Endothelial cell of umbilical vein (primary cell): ENCODE data around the gene SYCE1. TPM values are rescaled to one million over a fixed set of nuclear protein-coding genes. Genes with fewer than 3 reads are reported as not detected.

Experiments used
- BruUV-seq: library from RNA; stranded (reverse); fragments of 400-500 nt; replicated peaks from 2 replicates; lab custom pipeline; 2021; lab: Mats Ljungman, UMichigan
- CTCF ChIA-PET: fragments of 300-600, 350-600 bp; sonication (Branson Sonifier 250); formaldehyde crosslinking; loops from one replicate; lab custom pipeline; 2021; ENCODE audit warnings: antibody characterized with exemption, inconsistent platforms; lab: Charles Lee
- POLR2A ChIA-PET: fragments of 300-600, 350-600 bp; sonication (Branson Sonifier 250); formaldehyde crosslinking; loops from one replicate; lab custom pipeline; 2021; ENCODE audit warnings: antibody characterized with exemption, inconsistent platforms; lab: Charles Lee
- DNase-seq: peaks from one replicate; pipeline ENCODE4 v3.0.0-alpha.2; 2011; ENCODE audit warnings: low read depth, low spot score
- FAIRE-seq: peaks from 2 replicates; lab custom pipeline; 2011; peaks lifted over from hg19 to GRCh38; lab: Jason Lieb, UNC
- H2AFZ ChIP-seq: 2 replicates; pipeline ENCODE4 v1.6.0; 2012; ENCODE audit warnings: low read depth, low read length, control low read depth, inconsistent platforms
- H3K27ac ChIP-seq: 2 replicates; pipeline ENCODE4 v1.5.1; 2011; ENCODE audit warnings: low read depth, mild to moderate bottlenecking, control low read depth, low read length, moderate library complexity; ENCODE audit not compliant: insufficient read depth
- H3K27me3 ChIP-seq, 2 experiments: 2 replicates each; pipeline versions ENCODE4 v1.6.0 to v1.6.1; 2011; ENCODE audit warnings: low read length in 2 of 2, mixed read lengths in 1 of 2; ENCODE audit not compliant: control insufficient read depth in 2 of 2, insufficient read depth in 2 of 2
- H3K36me3 ChIP-seq, 2 experiments: 2 replicates in 1 of 2; 3 replicates in 1 of 2; pipeline ENCODE4 v1.5.1; 2011; ENCODE audit warnings: low read length in 2 of 2, mild to moderate bottlenecking in 1 of 2, moderate library complexity in 1 of 2; ENCODE audit not compliant: control insufficient read depth in 2 of 2, insufficient read depth in 2 of 2; ENCODE audit errors: extremely low read depth in 1 of 2
- H3K4me1 ChIP-seq: 3 replicates; pipeline ENCODE4 v1.5.1; 2011; ENCODE audit warnings: mild to moderate bottlenecking, low read length; ENCODE audit not compliant: control insufficient read depth, insufficient read depth; ENCODE audit errors: extremely low read depth
- H3K4me2 ChIP-seq: 2 replicates; pipeline ENCODE4 v1.6.1; 2011; ENCODE audit warnings: low read length, control low read depth, mixed read lengths; ENCODE audit not compliant: insufficient read depth
- H3K4me3 ChIP-seq, 3 experiments: fragments of 200-600 bp in 1 of 3; sonication (generic), shearing (Covaris generic) in 1 of 3; replicated peaks in 1 of 3; 2 replicates each; pipeline ENCODE4 v1.5.1; 2011 to 2016; ENCODE audit warnings: control low read depth in 3 of 3, low read length in 3 of 3, mild to moderate bottlenecking in 2 of 3, inconsistent platforms in 1 of 3, low read depth in 1 of 3, moderate library complexity in 1 of 3; ENCODE audit not compliant: insufficient read depth in 1 of 3
- H3K79me2 ChIP-seq: 2 replicates; pipeline ENCODE4 v1.6.0; 2012; ENCODE audit warnings: low read length, inconsistent platforms; ENCODE audit not compliant: control insufficient read depth, insufficient read depth
- H3K9ac ChIP-seq: replicated peaks from 2 replicates; pipeline ENCODE3; 2011; ENCODE audit warnings: low read length, control low read depth; ENCODE audit not compliant: insufficient read depth; ENCODE audit errors: extremely low read depth
- H3K9me1 ChIP-seq: replicated peaks from 3 replicates; pipeline ENCODE4 v1.6.0; 2011; ENCODE audit warnings: mild to moderate bottlenecking, low read length; ENCODE audit not compliant: control insufficient read depth, insufficient read depth; ENCODE audit errors: extremely low read depth
- H3K9me3 ChIP-seq: replicated peaks from 2 replicates; pipeline ENCODE4 v1.5.1; 2012; ENCODE audit warnings: low read length, inconsistent platforms; ENCODE audit not compliant: control insufficient read depth, insufficient read depth
- H4K20me1 ChIP-seq: replicated peaks from 2 replicates; pipeline ENCODE3; 2011; ENCODE audit warnings: mild to moderate bottlenecking, low read length; ENCODE audit not compliant: control insufficient read depth, insufficient read depth; ENCODE audit errors: extremely low read depth
- CTCF ChIP-seq, 2 donors: IDR thresholded peaks; 1 replicate in 1 of 2; 2 replicates in 1 of 2; pipeline ENCODE4 v1.5.1; 2011; ENCODE audit warnings: low read length in 2 of 2, mild to moderate bottlenecking in 2 of 2, moderate library complexity in 2 of 2, control low read depth in 1 of 2, inconsistent platforms in 1 of 2, low read depth in 1 of 2; ENCODE audit not compliant: insufficient read depth in 1 of 2; ENCODE audit errors: extremely low read depth in 1 of 2
- EZH2 ChIP-seq: IDR thresholded peaks from 2 replicates; pipeline ENCODE4 v1.6.1; 2012; ENCODE audit warnings: borderline replicate concordance, low read depth, mild to moderate bottlenecking, moderate library complexity, low read length, inconsistent platforms; ENCODE audit not compliant: severe bottlenecking
- FOS ChIP-seq: IDR thresholded peaks from 2 replicates; pipeline ENCODE4 v1.6.1; 2011; ENCODE audit warnings: mild to moderate bottlenecking, low read length, moderate library complexity, borderline replicate concordance; ENCODE audit not compliant: insufficient read depth
- GATA2 ChIP-seq: IDR thresholded peaks from 2 replicates; pipeline ENCODE4 v1.7.0; 2011; ENCODE audit warnings: low read depth, mild to moderate bottlenecking, moderate library complexity, mixed read lengths, low read length; ENCODE audit not compliant: insufficient read length, insufficient read depth
- JUN ChIP-seq: IDR thresholded peaks from 2 replicates; pipeline ENCODE4 v1.6.1; 2011; ENCODE audit warnings: borderline replicate concordance, low read depth; ENCODE audit not compliant: insufficient read length, insufficient read depth
- MYC ChIP-seq: IDR thresholded peaks from one replicate; pipeline ENCODE4 v1.6.1; 2011; ENCODE audit warnings: mild to moderate bottlenecking, low read depth, low read length
- POLR2A ChIP-seq: IDR thresholded peaks from 2 replicates; pipeline ENCODE4 v1.6.1; 2012; ENCODE audit warnings: low read depth, mild to moderate bottlenecking, control low read depth, low read length
- POLR2AphosphoS5 ChIP-seq: IDR thresholded peaks from 2 replicates; pipeline ENCODE4 v1.6.1; 2012; ENCODE audit warnings: low read depth, mild to moderate bottlenecking, control low read depth, low read length, moderate library complexity; ENCODE audit not compliant: insufficient read depth
- dilution Hi-C: fragments of 300-500 bp; cut with MboI; formaldehyde crosslinking; loops from one replicate; pipeline ENCODE4 v1.15.0; 2019; ENCODE audit warnings: low sequenced_read_pairs; ENCODE audit not compliant: extremely low pct_ligation_motif_present
- intact Hi-C: fragments of 100-400 bp; cut with micrococcal nuclease; formaldehyde crosslinking; loops from one replicate; pipeline ENCODE4 v1.10.0; 2022
- polyA plus RNA-seq, 4 experiments: library from polyadenylated mRNA; depleted of rRNA in 3 of 4; stranded (reverse) in 3 of 4; unstranded in 1 of 4; fragments of >200 nt; gene quantifications; 2 replicates each; pipeline versions ENCODE4 v1.2.1 to v1.2.3, GENCODE V29; 2011 to 2012; ENCODE audit warnings: missing spikeins in 1 of 4
- total RNA-seq: library from RNA; stranded (reverse); gene quantifications from 2 replicates; pipeline ENCODE4 v1.2.3, GENCODE V29; 2021
- TF ChIP-seq, protein P1 (sequence below): IDR thresholded peaks from 2 replicates; pipeline ENCODE4 v1.6.1; 2011; ENCODE audit not compliant: insufficient read depth, insufficient read length

SYCE1 gene
- total and polyA plus RNA-seq, 2 donors (not counting 3 experiments of a cell fraction or from before 2014, with no cell fraction given): not detected

GRCh38 chr10:133530506-133530905 is 34.9 kb downstream of the SYCE1 start:
- H3K9ac ChIP-seq: no peak overlapping the region
- BruUV-seq: no TSS peak
- no peak for FAIRE-seq
- H3K27ac ChIP-seq: no peak overlapping the region
- TF ChIP-seq GATA2 (no peak), FOS (no peak), CTCF (IDR thresholded peaks at IDR 0.05; ENCODE audit: extremely low read depth in 1 of 2, insufficient read depth in 1 of 2, low read depth in 1 of 2, low read length in 2 of 2) (no peak), EZH2 (no peak), POLR2A (no peak), MYC (no peak), JUN (no peak), POLR2AphosphoS5 (no peak)
- TF ChIP-seq, protein P1, sequence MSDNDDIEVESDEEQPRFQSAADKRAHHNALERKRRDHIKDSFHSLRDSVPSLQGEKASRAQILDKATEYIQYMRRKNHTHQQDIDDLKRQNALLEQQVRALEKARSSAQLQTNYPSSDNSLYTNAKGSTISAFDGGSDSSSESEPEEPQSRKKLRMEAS: no peak
- dilution Hi-C loops (no loop called here), intact Hi-C loops (no loop called here)
- H4K20me1 ChIP-seq: no peaks in the 10 kb centered on the region
- H3K27me3 ChIP-seq: peaks cover 14 to 15% of the 10 kb centered on the region in 2 experiments
- H3K4me2 ChIP-seq: no peak overlapping the region
- POLR2A ChIA-PET: no interaction called here
- no peaks in the 10 kb centered on the region for H3K36me3 ChIP-seq
- peaks cover 2% of the 10 kb centered on the region for H3K9me3 ChIP-seq
- H3K4me3 ChIP-seq: no peak overlapping the region
- CTCF ChIA-PET: no interaction called here
- H3K9me1 ChIP-seq: no peaks in the 10 kb centered on the region
- DNase-seq: no peak
- H2AFZ ChIP-seq: no peak overlapping the region
- H3K4me1 ChIP-seq: no peaks in the 10 kb centered on the region
- no peaks in the 10 kb centered on the region for H3K79me2 ChIP-seq
